ENCODE data around the gene HRH2.

DNA sequence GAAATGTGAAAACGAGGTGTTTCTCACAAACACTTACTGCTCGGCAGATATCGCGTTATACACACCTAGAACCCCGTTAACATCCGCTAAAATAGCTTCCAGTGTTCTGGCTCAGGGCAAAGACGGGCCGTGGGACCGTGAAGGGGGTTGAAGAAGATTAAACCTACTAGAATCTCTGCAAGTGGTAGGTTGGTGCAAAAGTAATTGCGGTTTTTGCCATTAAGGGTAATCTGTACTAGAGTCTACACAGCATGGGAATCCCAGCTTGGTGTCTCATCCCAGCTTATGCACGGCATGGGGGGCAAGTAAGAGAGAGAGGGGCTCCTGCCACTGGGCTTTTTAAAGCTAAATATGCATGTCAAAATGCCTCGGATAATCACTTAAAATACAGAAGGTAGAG is 43.9 kb downstream of the HRH2 start:
- TF ChIP-seq, protein P1, sequence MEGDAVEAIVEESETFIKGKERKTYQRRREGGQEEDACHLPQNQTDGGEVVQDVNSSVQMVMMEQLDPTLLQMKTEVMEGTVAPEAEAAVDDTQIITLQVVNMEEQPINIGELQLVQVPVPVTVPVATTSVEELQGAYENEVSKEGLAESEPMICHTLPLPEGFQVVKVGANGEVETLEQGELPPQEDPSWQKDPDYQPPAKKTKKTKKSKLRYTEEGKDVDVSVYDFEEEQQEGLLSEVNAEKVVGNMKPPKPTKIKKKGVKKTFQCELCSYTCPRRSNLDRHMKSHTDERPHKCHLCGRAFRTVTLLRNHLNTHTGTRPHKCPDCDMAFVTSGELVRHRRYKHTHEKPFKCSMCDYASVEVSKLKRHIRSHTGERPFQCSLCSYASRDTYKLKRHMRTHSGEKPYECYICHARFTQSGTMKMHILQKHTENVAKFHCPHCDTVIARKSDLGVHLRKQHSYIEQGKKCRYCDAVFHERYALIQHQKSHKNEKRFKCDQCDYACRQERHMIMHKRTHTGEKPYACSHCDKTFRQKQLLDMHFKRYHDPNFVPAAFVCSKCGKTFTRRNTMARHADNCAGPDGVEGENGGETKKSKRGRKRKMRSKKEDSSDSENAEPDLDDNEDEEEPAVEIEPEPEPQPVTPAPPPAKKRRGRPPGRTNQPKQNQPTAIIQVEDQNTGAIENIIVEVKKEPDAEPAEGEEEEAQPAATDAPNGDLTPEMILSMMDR (conservative IDR thresholded peaks at IDR 0.05): no peak
- no peak for TF ChIP-seq EZH2 (IDR thresholded peaks at IDR 0.05; ENCODE audit: low read depth)

Data from PC-9 (cell line).